ENCODE results near the gene MC3R.

Gene MC3R

DNA sequence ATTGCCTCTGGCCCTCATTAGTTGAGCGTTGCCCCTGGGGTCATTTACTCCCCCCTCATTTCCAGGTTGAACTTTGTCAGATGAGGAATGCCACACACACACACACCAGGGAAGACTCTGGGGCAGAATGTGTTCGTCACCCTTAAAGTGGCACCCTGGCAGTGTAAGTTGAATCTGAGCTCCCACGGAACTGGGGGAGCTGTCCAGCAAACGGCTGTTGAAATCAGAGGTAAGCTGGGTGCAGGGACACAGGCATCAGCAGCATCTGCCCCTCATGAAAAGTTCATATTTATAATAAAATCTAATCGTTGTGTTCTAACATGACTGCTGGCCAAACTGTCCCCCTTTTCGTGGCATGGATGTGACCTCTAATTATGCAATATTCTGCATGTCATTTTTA is 4.3 kb upstream of the MC3R start:
- TF ChIP-seq, protein P1, sequence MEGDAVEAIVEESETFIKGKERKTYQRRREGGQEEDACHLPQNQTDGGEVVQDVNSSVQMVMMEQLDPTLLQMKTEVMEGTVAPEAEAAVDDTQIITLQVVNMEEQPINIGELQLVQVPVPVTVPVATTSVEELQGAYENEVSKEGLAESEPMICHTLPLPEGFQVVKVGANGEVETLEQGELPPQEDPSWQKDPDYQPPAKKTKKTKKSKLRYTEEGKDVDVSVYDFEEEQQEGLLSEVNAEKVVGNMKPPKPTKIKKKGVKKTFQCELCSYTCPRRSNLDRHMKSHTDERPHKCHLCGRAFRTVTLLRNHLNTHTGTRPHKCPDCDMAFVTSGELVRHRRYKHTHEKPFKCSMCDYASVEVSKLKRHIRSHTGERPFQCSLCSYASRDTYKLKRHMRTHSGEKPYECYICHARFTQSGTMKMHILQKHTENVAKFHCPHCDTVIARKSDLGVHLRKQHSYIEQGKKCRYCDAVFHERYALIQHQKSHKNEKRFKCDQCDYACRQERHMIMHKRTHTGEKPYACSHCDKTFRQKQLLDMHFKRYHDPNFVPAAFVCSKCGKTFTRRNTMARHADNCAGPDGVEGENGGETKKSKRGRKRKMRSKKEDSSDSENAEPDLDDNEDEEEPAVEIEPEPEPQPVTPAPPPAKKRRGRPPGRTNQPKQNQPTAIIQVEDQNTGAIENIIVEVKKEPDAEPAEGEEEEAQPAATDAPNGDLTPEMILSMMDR (IDR thresholded peaks at IDR 0.05; ENCODE audit: borderline replicate concordance, control extremely low read depth, extremely low read depth, insufficient read depth, missing control alignments): no peak
- DNase-seq (ENCODE audit: low spot score): no peak
- in situ Hi-C loops (cut with MboI; ENCODE audit: low sequenced_read_pairs, unreplicated experiment): no loop called here

DNA sequence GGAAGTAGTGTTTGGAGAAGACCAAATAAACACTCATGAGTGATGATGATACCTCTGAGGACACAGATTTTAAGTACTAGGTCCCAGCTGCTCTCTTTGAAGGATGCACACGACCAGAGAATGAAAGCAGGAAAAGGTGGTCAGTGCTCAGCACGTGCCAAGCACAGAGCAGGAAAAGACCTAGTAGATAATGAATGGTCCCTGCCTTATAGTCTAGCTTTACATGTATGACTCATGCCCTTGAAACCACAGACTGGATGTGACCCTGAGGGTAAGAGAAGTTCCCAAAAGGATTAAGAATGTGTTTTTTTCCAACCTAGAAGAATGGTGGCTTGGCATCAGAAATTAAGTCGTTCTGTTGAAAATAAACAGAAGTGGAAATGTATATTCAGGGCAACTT is 2.8 kb upstream of the MC3R start:
- TF ChIP-seq, protein P1 (IDR thresholded peaks at IDR 0.05; ENCODE audit: borderline replicate concordance, control extremely low read depth, extremely low read depth, insufficient read depth, missing control alignments): no peak
- in situ Hi-C loops (cut with MboI; ENCODE audit: low sequenced_read_pairs, unreplicated experiment): no loop called here
- DNase-seq (ENCODE audit: low spot score): no peak

DNA sequence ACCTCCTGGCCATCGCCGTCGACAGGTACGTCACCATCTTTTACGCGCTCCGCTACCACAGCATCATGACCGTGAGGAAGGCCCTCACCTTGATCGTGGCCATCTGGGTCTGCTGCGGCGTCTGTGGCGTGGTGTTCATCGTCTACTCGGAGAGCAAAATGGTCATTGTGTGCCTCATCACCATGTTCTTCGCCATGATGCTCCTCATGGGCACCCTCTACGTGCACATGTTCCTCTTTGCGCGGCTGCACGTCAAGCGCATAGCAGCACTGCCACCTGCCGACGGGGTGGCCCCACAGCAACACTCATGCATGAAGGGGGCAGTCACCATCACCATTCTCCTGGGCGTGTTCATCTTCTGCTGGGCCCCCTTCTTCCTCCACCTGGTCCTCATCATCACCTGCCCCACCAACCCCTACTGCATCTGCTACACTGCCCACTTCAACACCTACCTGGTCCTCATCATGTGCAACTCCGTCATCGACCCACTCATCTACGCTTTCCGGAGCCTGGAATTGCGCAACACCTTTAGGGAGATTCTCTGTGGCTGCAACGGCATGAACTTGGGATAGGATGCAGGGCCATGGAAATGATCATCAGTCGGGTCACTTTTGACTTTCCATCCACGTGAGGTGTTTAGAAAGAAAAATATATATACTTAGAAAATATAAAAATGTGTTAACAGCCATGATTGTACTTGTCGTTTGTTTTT is 868 bp downstream of the MC3R start:
- DNase-seq (ENCODE audit: low spot score): peak; percentile 41
- in situ Hi-C loops (cut with MboI; ENCODE audit: low sequenced_read_pairs, unreplicated experiment): no loop called here
- TF ChIP-seq, protein P1 (IDR thresholded peaks at IDR 0.05; ENCODE audit: borderline replicate concordance, control extremely low read depth, extremely low read depth, insufficient read depth, missing control alignments): no peak

DNA sequence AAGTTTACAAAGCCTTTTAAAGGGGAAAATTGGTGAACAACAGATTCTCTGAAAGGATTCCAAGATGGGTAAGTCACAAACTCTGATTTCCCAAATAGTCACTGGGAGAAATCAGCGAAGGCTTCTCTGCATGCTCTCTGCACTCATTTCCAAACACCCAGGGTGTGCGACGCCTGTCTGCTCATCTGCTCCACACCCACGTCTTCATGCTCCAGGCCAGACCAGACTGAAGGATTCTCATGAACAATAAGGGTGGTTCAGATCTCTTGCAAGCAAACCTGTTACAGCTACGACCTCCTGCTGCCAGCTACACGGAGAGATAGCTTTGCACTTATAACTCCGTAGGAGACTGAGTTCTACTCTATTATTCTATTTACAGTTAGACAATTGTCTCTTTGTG is 1.4 kb downstream of the MC3R start:
- TF ChIP-seq, protein P1 (IDR thresholded peaks at IDR 0.05; ENCODE audit: borderline replicate concordance, control extremely low read depth, extremely low read depth, insufficient read depth, missing control alignments): no peak
- no peak for DNase-seq (ENCODE audit: low spot score)
- in situ Hi-C loops (cut with MboI; ENCODE audit: low sequenced_read_pairs, unreplicated experiment): no loop called here

DNA sequence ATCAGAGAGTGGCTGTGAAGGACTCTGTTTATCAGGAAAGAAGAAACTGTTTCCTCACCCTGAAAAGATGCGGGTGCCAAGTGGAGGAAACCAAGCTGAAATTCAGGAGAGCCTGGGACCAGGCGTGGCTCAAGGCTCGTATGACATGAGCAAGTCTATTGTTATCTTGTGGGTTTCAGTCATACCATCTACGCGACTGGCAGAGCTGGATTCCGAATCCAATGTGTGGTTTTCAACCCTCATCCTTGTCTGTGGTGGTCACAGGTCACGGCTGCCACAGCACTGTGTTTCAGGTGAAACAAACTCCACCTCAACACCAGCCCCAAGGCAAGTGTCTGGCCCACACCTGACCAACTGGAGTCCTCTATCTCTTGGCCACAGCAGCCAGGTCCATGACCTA is 9.1 kb downstream of the MC3R start:
- TF ChIP-seq, protein P1 (IDR thresholded peaks at IDR 0.05; ENCODE audit: borderline replicate concordance, control extremely low read depth, extremely low read depth, insufficient read depth, missing control alignments): no peak
- in situ Hi-C loops (cut with MboI; ENCODE audit: low sequenced_read_pairs, unreplicated experiment): no loop called here
- no peak for DNase-seq (ENCODE audit: low spot score)

DNA sequence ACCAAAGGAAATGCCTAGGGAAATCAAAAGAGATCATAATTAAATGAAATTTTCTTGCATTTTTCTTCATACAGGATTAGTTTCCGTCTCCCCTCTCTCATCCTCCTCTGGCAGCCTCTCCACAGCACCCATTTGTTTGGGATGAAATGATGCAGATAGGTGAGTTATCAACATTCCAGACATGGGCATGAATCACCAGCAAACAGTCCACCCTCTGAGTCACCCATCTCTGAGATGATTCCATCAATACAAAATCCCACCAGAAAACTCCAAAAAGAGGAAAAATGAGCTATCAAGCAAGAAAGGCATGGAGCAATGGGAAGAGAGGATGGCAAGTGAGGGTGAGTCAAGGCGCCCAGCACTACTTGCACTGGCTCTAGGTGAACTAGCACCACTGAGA is 11.4 kb downstream of the MC3R start:
- DNase-seq (ENCODE audit: low spot score): no peak
- TF ChIP-seq, protein P1 (IDR thresholded peaks at IDR 0.05; ENCODE audit: borderline replicate concordance, control extremely low read depth, extremely low read depth, insufficient read depth, missing control alignments): no peak
- in situ Hi-C loops (cut with MboI; ENCODE audit: low sequenced_read_pairs, unreplicated experiment): no loop called here
